Measurements from ENCODE around the gene FARP1. TPM values are rescaled to one million over a fixed set of nuclear protein-coding genes. Genes with fewer than 3 reads are reported as not detected.

FARP1 gene
- polyA plus RNA-seq, 4 donors: 222 to 270 (median 241) TPM

- no peak for DNase-seq (ENCODE audit: low read depth in 4 of 4, low spot score in 2 of 4)
Measured at GRCh38 chr13:98429977-98430736, 287.3 kb downstream of the FARP1 start.

- DNase-seq (ENCODE audit: low read depth in 4 of 4, low spot score in 2 of 4): no peak
Measured at GRCh38 chr13:98432638-98433037, 289.7 kb downstream of the FARP1 start.

GRCh38 chr13:98433654-98434053 lies 290.8 kb downstream of the FARP1 start:
- DNase-seq (ENCODE audit: low read depth in 4 of 4, low spot score in 2 of 4): no peak

- no peak for DNase-seq (ENCODE audit: low read depth in 4 of 4, low spot score in 2 of 4)
Measured at GRCh38 chr13:98434060-98434459, 291.2 kb downstream of the FARP1 start.

- DNase-seq (ENCODE audit: low read depth in 4 of 4, low spot score in 2 of 4): no peak
Measured at GRCh38 chr13:98435376-98435775, 292.5 kb downstream of the FARP1 start.

GRCh38 chr13:98436233-98436910 lies 293.5 kb downstream of the FARP1 start:
- DNase-seq (ENCODE audit: low read depth in 4 of 4, low spot score in 2 of 4): no peak

GRCh38 chr13:98438246-98439125 lies 295.6 kb downstream of the FARP1 start:
- no peak for DNase-seq (ENCODE audit: low read depth in 4 of 4, low spot score in 2 of 4)

- DNase-seq (ENCODE audit: low read depth in 4 of 4, low spot score in 2 of 4): no peak
Measured at GRCh38 chr13:98439126-98439828, 296.4 kb downstream of the FARP1 start.

GRCh38 chr13:98439896-98440295 lies 297.0 kb downstream of the FARP1 start:
- no peak for DNase-seq (ENCODE audit: low read depth in 4 of 4, low spot score in 2 of 4)

- no peak for DNase-seq (ENCODE audit: low read depth in 4 of 4, low spot score in 2 of 4)
Measured at GRCh38 chr13:98440390-98441055, 297.6 kb downstream of the FARP1 start.

- DNase-seq (ENCODE audit: low read depth in 4 of 4, low spot score in 2 of 4): no peak
Measured at GRCh38 chr13:98441056-98441676, 298.3 kb downstream of the FARP1 start.

- DNase-seq (ENCODE audit: low read depth in 4 of 4, low spot score in 2 of 4): no peak
Measured at GRCh38 chr13:98442391-98443230, 299.7 kb downstream of the FARP1 start.

- no peak for DNase-seq (ENCODE audit: low read depth in 4 of 4, low spot score in 2 of 4)
Measured at GRCh38 chr13:98443329-98443728, 300.4 kb downstream of the FARP1 start.

GRCh38 chr13:98443800-98444325 lies 301.0 kb downstream of the FARP1 start:
- DNase-seq (ENCODE audit: low read depth in 4 of 4, low spot score in 2 of 4): no peak

GRCh38 chr13:98444381-98444780 lies 301.5 kb downstream of the FARP1 start:
- DNase-seq (ENCODE audit: low read depth in 4 of 4, low spot score in 2 of 4): no peak

- no peak for DNase-seq (ENCODE audit: low read depth in 4 of 4, low spot score in 2 of 4)
Measured at GRCh38 chr13:98445340-98446233, 302.7 kb downstream of the FARP1 start.

GRCh38 chr13:98446234-98446621 lies 303.3 kb downstream of the FARP1 start:
- no peak for DNase-seq (ENCODE audit: low read depth in 4 of 4, low spot score in 2 of 4)
